Heart right ventricle (tissue), 12 donors: ENCODE results near the gene AQP6. TPM values are rescaled to one million over a fixed set of nuclear protein-coding genes. Genes with fewer than 3 reads are reported as not detected.

Source experiments
- polyA plus RNA-seq, 2 donors: library from polyadenylated mRNA; stranded (reverse); fragments of 200-250 nt; gene quantifications; one replicate each; pipeline ENCODE4 v1.2.3, GENCODE V29; 2013
- total RNA-seq, 10 donors: library from RNA; stranded (reverse); fragmentation: NEBNext Ultra II Directional in 3 of 10; extraction: Animal tissue kit (Norgen Biotek cat#: 25700) in 3 of 10; gene quantifications; one replicate each; pipeline versions ENCODE4 v1.2.1 to v1.2.4, GENCODE V29; 2021 to 2023
- donor health status: ischemic (EF 13 %, LVEDD 7.1; RV severe dilation, severe dysfunction).
- donor health status: healthy with polysubstance abuse.
- donor health status: DM: no; HTN: yes; CAD: no.
- donor health status: DM: no; HTN: no; CAD: no.
- donor health status: ischemic (EF 25% LVEDD 6.9; RV normal size, moderate dysfunction).
- donor health status: ischemic (EF 25% LVEDD 5.7; RV mildly dilated, moderate dysfunction).
- donor health status: healthy.
- donor health status: nonischemic (EF 11% LVEDD 7.7; RV severe dilation, severe dysfunction).
- donor health status: DM: yes; HTN: yes; CAD: no.
- donor health status: PGD.
- donor health status: ischemic (EF 29% LVEDD 5.4; RV normal size, mild dysfunction).
- donor health status: nonischemic (EF 23%, LVEDD 6.1; RV moderate dilation, normal function).

AQP6 gene
- total and polyA plus RNA-seq, 12 donors: 0.06 to 0.15 TPM; not detected in 10

Other genes with a start within 250 kb of the AQP6 start
- gene TMBIM6, start 231.4 kb upstream of the AQP6 start, total RNA-seq: 100 to 1,000 TPM; 174 to 322 (median 202) TPM
- gene TMBIM6, start 231.4 kb upstream of the AQP6 start, polyA plus RNA-seq: 100 to 1,000 TPM; 110 to 260 TPM
- gene NCKAP5L, start 144.5 kb upstream of the AQP6 start, total RNA-seq: 10 to 100 TPM; 17.3 to 32.1 (median 23.7) TPM
- gene NCKAP5L, start 144.5 kb upstream of the AQP6 start, polyA plus RNA-seq: 10 to 100 TPM; 11.6 to 44.6 TPM
- 1 to 10 TPM; 1.1 to 3.9 (median 2.4) TPM for gene BCDIN3D, start 129.8 kb upstream of the AQP6 start, total RNA-seq
- 1 to 10 TPM; 2.0 TPM for gene BCDIN3D, start 129.8 kb upstream of the AQP6 start, polyA plus RNA-seq
- gene FAIM2, start 69.0 kb upstream of the AQP6 start, total RNA-seq: 10 to 100 TPM in 1 of 10 donors, 1 to 10 TPM in 9; 1.2 to 11.3 (median 3.2) TPM
- 10 to 100 TPM in 1 of 2 donors, 1 to 10 TPM in 1; 7.8 to 15.0 TPM for gene FAIM2, start 69.0 kb upstream of the AQP6 start, polyA plus RNA-seq
- gene AQP2, start 22.2 kb upstream of the AQP6 start, total RNA-seq: not detected
- gene AQP2, start 22.2 kb upstream of the AQP6 start, polyA plus RNA-seq: under 1 TPM in 1 of 2 donors, not detected in 1; 0.04 TPM
- 1 to 10 TPM in 1 of 10 donors, under 1 TPM in 5, not detected in 4; 0.16 to 1.0 (median 0.48) TPM for gene AQP5, start 11.1 kb upstream of the AQP6 start, total RNA-seq
- 1 to 10 TPM; 1.1 to 2.6 TPM for gene AQP5, start 11.1 kb upstream of the AQP6 start, polyA plus RNA-seq
- 10 to 100 TPM in 1 of 10 donors, 1 to 10 TPM in 9; 1.8 to 17.8 (median 4.0) TPM for gene RACGAP1, start 52.5 kb downstream of the AQP6 start, total RNA-seq
- 1 to 10 TPM; 1.0 to 2.6 TPM for gene RACGAP1, start 52.5 kb downstream of the AQP6 start, polyA plus RNA-seq
- gene ASIC1, start 84.6 kb downstream of the AQP6 start, total RNA-seq: 1 to 10 TPM in 4 of 10 donors, under 1 TPM in 6; 0.17 to 1.6 (median 0.82) TPM
- gene ASIC1, start 84.6 kb downstream of the AQP6 start, polyA plus RNA-seq: under 1 TPM; 0.59 to 0.74 TPM
- 10 to 100 TPM; 13.3 to 24.0 (median 17.4) TPM for gene SMARCD1, start 112.4 kb downstream of the AQP6 start, total RNA-seq
- 10 to 100 TPM; 12.0 to 13.0 TPM for gene SMARCD1, start 112.4 kb downstream of the AQP6 start, polyA plus RNA-seq
- gene GPD1, start 131.1 kb downstream of the AQP6 start, total RNA-seq: 10 to 100 TPM in 7 of 10 donors, 1 to 10 TPM in 3; 5.2 to 67.7 (median 15.5) TPM
- gene GPD1, start 131.1 kb downstream of the AQP6 start, polyA plus RNA-seq: 10 to 100 TPM; 13.2 to 15.8 TPM
- 100 to 1,000 TPM; 144 to 239 (median 170) TPM for gene COX14, start 139.3 kb downstream of the AQP6 start, total RNA-seq
- 100 to 1,000 TPM in 1 of 2 donors, 10 to 100 TPM in 1; 93.8 to 167 TPM for gene COX14, start 139.3 kb downstream of the AQP6 start, polyA plus RNA-seq
- gene CERS5, start 194.4 kb downstream of the AQP6 start, total RNA-seq: 10 to 100 TPM in 8 of 10 donors, 1 to 10 TPM in 2; 8.3 to 15.6 (median 11.4) TPM
- 10 to 100 TPM; 19.2 to 51.7 TPM for gene CERS5, start 194.4 kb downstream of the AQP6 start, polyA plus RNA-seq